Endodermal cell (in vitro differentiated cells): Measurements from ENCODE around the gene SUFU. TPM values are rescaled to one million over a fixed set of nuclear protein-coding genes. Genes with fewer than 3 reads are reported as not detected.

Experiments used
- DNase-seq: peaks from one replicate; pipeline ENCODE4 v3.0.0-alpha.2; 2017
- H3K27ac ChIP-seq: 2 replicates; pipeline ENCODE4 v1.5.1; 2013; ENCODE audit warnings: mild to moderate bottlenecking, low read depth, low read length, moderate library complexity
- H3K27me3 ChIP-seq: 2 replicates; pipeline ENCODE4 v1.6.1; 2013; ENCODE audit warnings: mild to moderate bottlenecking, low read length, moderate library complexity; ENCODE audit not compliant: insufficient read depth, control insufficient read depth, poor library complexity, severe bottlenecking
- H3K36me3 ChIP-seq: 2 replicates; pipeline ENCODE4 v1.7.0; 2013; ENCODE audit warnings: mild to moderate bottlenecking, low read length, moderate library complexity; ENCODE audit not compliant: control insufficient read depth, insufficient read depth
- H3K4me1 ChIP-seq: one replicate; pipeline ENCODE4 v1.7.0; 2013; ENCODE audit warnings: low read length; ENCODE audit not compliant: control insufficient read depth, insufficient read depth
- H3K4me3 ChIP-seq: 2 replicates; pipeline ENCODE4 v1.5.1; 2013; ENCODE audit warnings: mild to moderate bottlenecking, low read length, moderate library complexity
- H3K9ac ChIP-seq: 2 replicates; pipeline ENCODE4 v1.6.1; 2013; ENCODE audit warnings: mild to moderate bottlenecking, low read length, moderate library complexity; ENCODE audit not compliant: poor library complexity, severe bottlenecking; ENCODE audit errors: extremely low read depth
- H3K9me3 ChIP-seq: 2 replicates; pipeline ENCODE4 v1.6.1; 2013; ENCODE audit warnings: mild to moderate bottlenecking, low read length, moderate library complexity; ENCODE audit not compliant: control insufficient read depth
- H3K27ac Mint-ChIP-seq: 2 replicates; pipeline ENCODE4 v1.8.0; 2020; ENCODE audit warnings: mixed read lengths
- H3K27me3 Mint-ChIP-seq: 2 replicates; pipeline ENCODE4 v1.8.0; 2021; ENCODE audit warnings: mild to moderate bottlenecking, mixed read lengths; ENCODE audit not compliant: insufficient read depth
- H3K36me3 Mint-ChIP-seq: 2 replicates; pipeline ENCODE4 v1.8.0; 2020; ENCODE audit warnings: low read depth, mixed read lengths
- H3K4me1 Mint-ChIP-seq: 2 replicates; pipeline ENCODE4 v1.8.0; 2020; ENCODE audit warnings: mixed read lengths
- H3K4me3 Mint-ChIP-seq: 2 replicates; pipeline ENCODE4 v1.8.0; 2020; ENCODE audit warnings: mild to moderate bottlenecking, moderate library complexity, mixed read lengths
- H3K9me3 Mint-ChIP-seq: 2 replicates; pipeline ENCODE4 v1.8.0; 2020; ENCODE audit warnings: mild to moderate bottlenecking, mixed read lengths
- CTCF ChIP-seq: fragments of 200-600 bp; sonication (generic); conservative IDR thresholded peaks from 2 replicates; pipeline ENCODE4 v1.5.0; 2021; ENCODE audit warnings: antibody characterized with exemption, mild to moderate bottlenecking
- WGBS, 2 experiments: methylation state at CpG; one replicate each; pipeline versions ENCODE4 v1.1.5 to v1.1.7; 2013; ENCODE audit warnings: missing lambda C conversion rate in 2 of 2, mixed read lengths in 1 of 2; ENCODE audit not compliant: insufficient coverage in 1 of 2, insufficient read length in 1 of 2; 5-methylcytosine and 5-hydroxymethylcytosine counted together
- total RNA-seq, 2 donors: library from RNA; stranded (reverse); fragmentation: NEBNext Ultra II Directional in 1 of 2; extraction: Animal tissue kit (Norgen Biotek cat#: 25700) in 1 of 2; gene quantifications; 2 replicates in 1 of 2; 3 replicates in 1 of 2; pipeline ENCODE4 v1.2.1, GENCODE V29; 2021

SUFU gene
- total RNA-seq, 2 donors from 2014 or later, result 19.1 to 20.6 TPM

DNA sequence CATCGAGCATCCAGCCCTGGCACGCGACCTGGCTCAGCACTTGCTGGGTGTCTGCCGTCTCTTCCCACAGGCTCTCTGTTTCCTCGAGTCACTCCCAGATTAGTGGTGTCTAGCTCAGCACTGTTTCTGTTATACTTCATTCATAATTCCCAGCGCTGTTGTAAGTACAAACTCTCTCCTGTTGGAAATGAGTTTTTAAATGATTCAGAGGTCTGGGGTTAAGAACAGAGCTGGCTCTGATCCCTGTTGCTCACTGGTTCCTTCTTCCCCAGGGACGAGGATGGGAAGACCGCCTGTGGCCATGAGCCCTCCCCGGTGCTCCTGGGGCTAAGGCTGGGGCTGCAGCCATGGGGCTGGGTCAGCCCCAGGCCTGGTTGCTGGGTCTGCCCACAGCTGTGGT lies 35.1 kb upstream of the SUFU start:
- Histone ChIP-seq H3K9ac (no peak overlapping the region), H3K27me3 (no peaks in the 10 kb centered on the region), H3K4me3 (no peak overlapping the region), H3K9me3 (no peaks in the 10 kb centered on the region), H3K4me1 (no peaks in the 10 kb centered on the region), H3K27ac (no peak overlapping the region), H3K36me3 (no peaks in the 10 kb centered on the region)
- H3K9me3 Mint-ChIP-seq, result no peaks in the 10 kb centered on the region
- no peak overlapping the region for H3K4me3 Mint-ChIP-seq
- peaks cover 9% of the 10 kb centered on the region for H3K4me1 Mint-ChIP-seq
- no peak overlapping the region for H3K27ac Mint-ChIP-seq
- WGBS, 2 experiments, result 90 to 95% methylated on average over 2 to 9 of the region's 9 CpGs
- no peak for TF ChIP-seq CTCF
- H3K36me3 Mint-ChIP-seq, result peaks cover 2% of the 10 kb centered on the region
- H3K27me3 Mint-ChIP-seq, result peaks cover 2% of the 10 kb centered on the region
- no peak for DNase-seq

DNA sequence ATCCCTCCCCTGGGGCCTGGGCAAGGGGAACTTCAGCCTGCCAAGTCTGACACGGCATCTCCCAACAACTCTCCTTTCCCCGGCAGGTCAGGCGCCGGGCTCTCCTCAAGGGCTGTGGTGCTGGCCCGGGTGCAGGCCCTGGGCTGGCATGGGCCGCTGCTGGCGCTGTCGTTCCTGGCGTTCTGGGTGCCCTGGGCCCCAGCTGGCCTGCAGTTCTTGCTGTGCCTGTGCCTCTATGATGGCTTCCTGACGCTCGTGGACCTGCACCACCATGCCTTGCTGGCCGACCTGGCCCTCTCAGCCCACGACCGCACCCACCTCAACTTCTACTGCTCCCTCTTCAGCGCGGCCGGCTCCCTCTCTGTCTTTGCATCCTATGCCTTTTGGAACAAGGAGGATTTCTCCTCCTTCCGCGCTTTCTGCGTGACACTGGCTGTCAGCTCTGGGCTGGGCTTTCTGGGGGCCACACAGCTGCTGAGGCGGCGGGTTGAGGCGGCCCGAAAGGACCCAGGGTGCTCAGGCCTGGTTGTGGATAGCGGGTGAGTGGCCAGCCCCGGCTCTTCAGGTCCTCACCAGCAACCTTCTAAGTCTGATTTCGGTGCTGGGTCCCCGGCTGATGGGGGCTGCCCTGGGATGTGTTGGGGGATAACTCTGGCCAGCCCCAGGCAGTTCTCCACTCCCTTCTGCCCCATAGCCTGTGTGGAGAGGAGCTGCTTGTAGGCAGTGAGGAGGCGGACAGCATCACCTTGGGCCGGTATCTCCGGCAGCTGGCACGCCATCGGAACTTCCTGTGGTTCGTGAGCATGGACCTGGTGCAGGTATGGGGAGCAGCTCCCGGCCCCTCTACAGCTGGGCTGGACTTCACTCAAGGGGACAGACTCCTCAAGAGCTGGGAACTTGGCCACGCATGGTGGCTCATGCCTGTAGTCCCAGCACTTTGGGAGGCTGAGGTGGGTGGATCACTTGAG lies 32.9 kb upstream of the SUFU start:
- H3K4me3 Mint-ChIP-seq, result no peak overlapping the region
- DNase-seq, result no peak
- H3K9me3 Mint-ChIP-seq, result no peaks in the 10 kb centered on the region
- H3K4me3 ChIP-seq, result no peak overlapping the region
- H3K27me3 Mint-ChIP-seq, result no peaks in the 10 kb centered on the region
- peaks cover 5% of the 10 kb centered on the region for H3K36me3 Mint-ChIP-seq
- no peaks in the 10 kb centered on the region for H3K36me3 ChIP-seq
- H3K9me3 ChIP-seq, result no peaks in the 10 kb centered on the region
- no peaks in the 10 kb centered on the region for H3K4me1 ChIP-seq
- WGBS, 2 experiments, result 94 to 95% methylated on average over 11 to 35 of the region's 36 CpGs
- H3K9ac ChIP-seq, result no peak overlapping the region
- H3K4me1 Mint-ChIP-seq, result no peaks in the 10 kb centered on the region
- no peak overlapping the region for H3K27ac Mint-ChIP-seq
- no peak overlapping the region for H3K27ac ChIP-seq
- TF ChIP-seq CTCF, result no peak
- H3K27me3 ChIP-seq, result no peaks in the 10 kb centered on the region

DNA sequence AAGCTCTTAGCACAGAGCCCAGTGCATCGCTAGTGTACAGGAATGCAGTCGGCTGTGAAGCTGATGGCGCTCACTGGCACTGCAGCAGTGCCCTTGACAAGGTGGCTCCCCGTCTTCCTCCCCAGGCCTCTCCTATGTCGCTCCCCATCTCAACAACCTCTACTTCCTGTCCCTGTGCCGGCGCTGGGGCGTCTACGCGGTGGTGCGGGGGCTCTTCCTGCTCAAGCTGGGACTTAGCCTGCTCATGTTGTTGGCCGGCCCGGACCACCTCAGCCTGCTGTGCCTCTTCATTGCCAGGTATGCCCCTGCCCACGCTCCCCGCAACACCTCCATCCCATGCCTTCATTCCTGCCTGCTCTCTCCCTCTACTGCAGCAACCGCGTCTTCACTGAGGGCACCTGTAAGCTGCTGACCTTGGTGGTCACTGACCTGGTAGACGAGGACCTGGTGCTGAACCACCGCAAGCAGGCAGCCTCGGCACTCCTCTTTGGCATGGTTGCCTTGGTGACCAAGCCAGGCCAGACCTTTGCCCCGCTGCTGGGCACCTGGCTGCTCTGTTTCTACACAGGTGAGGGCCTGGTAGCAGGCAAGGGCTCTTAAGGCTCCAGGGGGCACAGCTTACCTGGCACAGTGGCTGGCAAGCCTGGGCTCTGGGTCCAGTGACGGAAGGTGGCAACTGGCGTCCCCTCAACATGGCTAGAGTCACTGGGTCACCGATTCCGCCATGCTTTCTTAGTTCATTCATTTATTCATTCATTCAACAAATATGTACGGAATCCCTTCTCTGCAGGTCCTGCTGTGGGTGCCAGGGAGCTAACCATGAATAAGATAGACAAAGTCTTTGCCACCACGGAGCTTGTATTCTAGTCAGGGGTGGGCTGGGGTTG lies 30.1 kb upstream of the SUFU start:
- no peak overlapping the region for H3K9ac ChIP-seq
- Mint-ChIP-seq H3K27ac (no peak overlapping the region), H3K4me1 (no peaks in the 10 kb centered on the region), H3K36me3 (peaks cover 7% of the 10 kb centered on the region), H3K27me3 (no peaks in the 10 kb centered on the region), H3K4me3 (no peak overlapping the region), H3K9me3 (no peaks in the 10 kb centered on the region)
- no peak for DNase-seq
- TF ChIP-seq CTCF, result no peak
- H3K4me3 ChIP-seq, result no peak overlapping the region
- no peaks in the 10 kb centered on the region for H3K9me3 ChIP-seq
- H3K36me3 ChIP-seq, result peaks cover 8% of the 10 kb centered on the region
- 93 to 95% methylated on average over 12 to 27 of the region's 27 CpGs for WGBS, 2 experiments
- no peaks in the 10 kb centered on the region for H3K4me1 ChIP-seq
- no peaks in the 10 kb centered on the region for H3K27me3 ChIP-seq
- no peak overlapping the region for H3K27ac ChIP-seq
